Naive B cell (primary cell): ENCODE measurements around the gene CDON. TPM values are rescaled to one million over a fixed set of nuclear protein-coding genes. Genes with fewer than 3 reads are reported as not detected.
"Not testable (repeated sequence)": the region's sequence is repeated elsewhere in the genome, so short reads cannot be mapped to it uniquely, and the experiment has no call there.

Source experiments
- ATAC-seq, 2 donors: fragments of 150-1000 bp; cut with Tn5 transposase; 2 replicates each; pipeline ENCODE4 v1.10.0; 2021; ENCODE audit warnings: low read depth in 2 of 2, mild to moderate bottlenecking in 2 of 2, moderate library complexity in 2 of 2
- DNase-seq: peaks from one replicate; pipeline ENCODE4 v3.0.0; 2022
- H3K27ac Mint-ChIP-seq, 6 donors: one replicate each; pipeline ENCODE4 v1.8.0; 2020 to 2022; ENCODE audit warnings: mild to moderate bottlenecking in 6 of 6, mixed read lengths in 6 of 6, moderate library complexity in 5 of 6, inconsistent platforms in 2 of 6
- H3K27me3 Mint-ChIP-seq, 3 donors: one replicate each; pipeline ENCODE4 v1.8.0; 2021 to 2022; ENCODE audit warnings: mixed read lengths in 3 of 3, mild to moderate bottlenecking in 1 of 3
- H3K36me3 Mint-ChIP-seq, 2 donors: one replicate each; pipeline ENCODE4 v1.8.0; 2020 to 2022; ENCODE audit warnings: mixed read lengths in 2 of 2, inconsistent platforms in 1 of 2, mild to moderate bottlenecking in 1 of 2
- H3K4me1 Mint-ChIP-seq, 3 donors: one replicate each; pipeline ENCODE4 v1.8.0; 2020 to 2022; ENCODE audit warnings: mixed read lengths in 3 of 3, inconsistent platforms in 1 of 3, mild to moderate bottlenecking in 1 of 3, moderate library complexity in 1 of 3
- H3K4me3 Mint-ChIP-seq, 8 donors: one replicate each; pipeline ENCODE4 v1.8.0; 2020 to 2022; ENCODE audit warnings: mild to moderate bottlenecking in 8 of 8, mixed read lengths in 8 of 8, moderate library complexity in 8 of 8, inconsistent platforms in 2 of 8
- H3K9me3 Mint-ChIP-seq, 7 donors: one replicate each; pipeline ENCODE4 v1.8.0; 2020 to 2022; ENCODE audit warnings: mixed read lengths in 7 of 7, mild to moderate bottlenecking in 5 of 7, inconsistent platforms in 2 of 7, moderate library complexity in 1 of 7
- polyA plus RNA-seq, 6 donors: library from polyadenylated mRNA; unstranded; fragments of 300-500 nt; fragmentation: Illumina TruSeq; gene quantifications; one replicate each; pipeline ENCODE4 v1.2.3, GENCODE V29; 2021; ENCODE audit warnings: low read depth in 6 of 6

Gene CDON
- polyA plus RNA-seq, 6 donors from 2014 or later, result not detected

GRCh38 chr11:125916683-125917347 lies 145.9 kb downstream of the CDON start:
- Mint-ChIP-seq H3K27me3 (peaks cover 46 to 52% (median 50%) of the 10 kb centered on the region in 3 donors), H3K9me3 (no peaks in the 10 kb centered on the region), H3K36me3 (no peaks in the 10 kb centered on the region), H3K27ac (peak overlapping the region in 1 of 6 donors; percentile 44), H3K4me1 (no peaks in the 10 kb centered on the region), H3K4me3 (no peak overlapping the region)
- DNase-seq (no peak), ATAC-seq (no peak)

GRCh38 chr11:125914601-125915000 lies 148.1 kb downstream of the CDON start:
- peak overlapping the region in 1 of 6 donors; percentile 18 for H3K27ac Mint-ChIP-seq
- not testable (repeated sequence) for ATAC-seq, H3K36me3 Mint-ChIP-seq, H3K4me1 Mint-ChIP-seq, H3K9me3 Mint-ChIP-seq, H3K4me3 Mint-ChIP-seq, DNase-seq
- H3K27me3 Mint-ChIP-seq, result peaks cover 43 to 57% (median 50%) of the 10 kb centered on the region in 3 donors

GRCh38 chr11:125910226-125910849 lies 152.3 kb downstream of the CDON start:
- ATAC-seq, result no peak
- Mint-ChIP-seq H3K36me3 (no peaks in the 10 kb centered on the region), H3K27ac (no peak overlapping the region), H3K4me1 (no peaks in the 10 kb centered on the region), H3K4me3 (no peak overlapping the region), H3K27me3 (peaks cover 29 to 53% (median 42%) of the 10 kb centered on the region in 3 donors), H3K9me3 (peaks cover 0 to 6% (median 0%) of the 10 kb centered on the region in 7 donors)
- DNase-seq, result no peak

Other genes with a start within 250 kb of the CDON start
- gene PATE4, start 229.6 kb downstream of the CDON start, polyA plus RNA-seq, result not detected
- gene HYLS1, start 175.2 kb downstream of the CDON start, polyA plus RNA-seq, result 10 to 100 TPM; 13.4 to 22.7 (median 16.4) TPM
- 10 to 100 TPM in 2 of 6 donors, 1 to 10 TPM in 4; 6.2 to 12.1 (median 7.9) TPM for gene PUS3, start 159.7 kb downstream of the CDON start, polyA plus RNA-seq
- under 1 TPM in 1 of 6 donors, not detected in 5; 0.34 TPM for gene DDX25, start 158.4 kb downstream of the CDON start, polyA plus RNA-seq
- not detected for gene VSIG10L2, start 116.8 kb downstream of the CDON start, polyA plus RNA-seq
- gene RPUSD4, start 148.8 kb upstream of the CDON start, polyA plus RNA-seq, result 10 to 100 TPM; 15.5 to 21.1 (median 18.3) TPM
- 10 to 100 TPM in 5 of 6 donors, 1 to 10 TPM in 1; 9.7 to 15.2 (median 11.8) TPM for gene FAM118B, start 148.9 kb upstream of the CDON start, polyA plus RNA-seq
- 100 to 1,000 TPM in 1 of 6 donors, 10 to 100 TPM in 5; 55.5 to 102 (median 80.5) TPM for gene SRPRA, start 206.0 kb upstream of the CDON start, polyA plus RNA-seq
- 10 to 100 TPM; 15.8 to 39.0 (median 19.8) TPM for gene FOXRED1, start 206.3 kb upstream of the CDON start, polyA plus RNA-seq
- 10 to 100 TPM in 3 of 6 donors, 1 to 10 TPM in 3; 4.9 to 11.2 (median 9.9) TPM for gene TIRAP, start 220.2 kb upstream of the CDON start, polyA plus RNA-seq
- gene DCPS, start 241.2 kb upstream of the CDON start, polyA plus RNA-seq, result 10 to 100 TPM; 28.4 to 49.1 (median 39.5) TPM